Neural cell (in vitro differentiated cells): ENCODE data around the gene ZDHHC18. TPM values are rescaled to one million over a fixed set of nuclear protein-coding genes. Genes with fewer than 3 reads are reported as not detected.
"Not testable (repeated sequence)": the region's sequence is repeated elsewhere in the genome, so short reads cannot be mapped to it uniquely, and the experiment has no call there.

ENCODE experiments used
- H2AFZ ChIP-seq: fragments of 200-600, 300-800 bp; sonication (generic), shearing (Covaris generic); 2 replicates; pipeline ENCODE4 v1.6.0; 2014; ENCODE audit warnings: low read depth, mild to moderate bottlenecking, antibody characterized with exemption, low read length, moderate library complexity
- H3F3A ChIP-seq: fragments of 200-600 bp; shearing (Covaris generic); 2 replicates; pipeline ENCODE4 v1.6.1; 2016; ENCODE audit warnings: mild to moderate bottlenecking, moderate library complexity, mixed read lengths, antibody characterized with exemption, low read length; ENCODE audit not compliant: insufficient read depth, poor library complexity, severe bottlenecking
- H3K27ac ChIP-seq: fragments of 200-600, 300-800 bp; sonication (generic), shearing (Covaris generic); 2 replicates; pipeline ENCODE4 v1.5.1; 2014; ENCODE audit warnings: mild to moderate bottlenecking, low read length, moderate library complexity
- H3K27me3 ChIP-seq: fragments of 300-800, 200-600 bp; sonication (generic), shearing (Covaris generic); 2 replicates; pipeline ENCODE4 v1.6.0; 2014; ENCODE audit warnings: mild to moderate bottlenecking, low read depth, low read length, moderate library complexity; ENCODE audit not compliant: insufficient read depth
- H3K36me3 ChIP-seq: fragments of 300-800, 200-600 bp; sonication (generic), shearing (Covaris generic); 2 replicates; pipeline ENCODE4 v1.5.1; 2014; ENCODE audit warnings: mild to moderate bottlenecking, antibody characterized with exemption, low read length, moderate library complexity; ENCODE audit not compliant: insufficient read depth
- H3K4me2 ChIP-seq: fragments of 300-800, 200-600 bp; sonication (generic), shearing (Covaris generic); 2 replicates; pipeline ENCODE4 v1.6.0; 2014; ENCODE audit warnings: mild to moderate bottlenecking, low read length
- H3K4me3 ChIP-seq: fragments of 300-800, 200-600 bp; sonication (generic), shearing (Covaris generic); 2 replicates; pipeline ENCODE4 v1.5.1; 2014; ENCODE audit warnings: mild to moderate bottlenecking, low read length, moderate library complexity
- H3K79me2 ChIP-seq: fragments of 200-600 bp; shearing (Covaris generic); replicated peaks from 2 replicates; pipeline ENCODE4 v1.6.0; 2014; ENCODE audit warnings: mild to moderate bottlenecking, low read length, moderate library complexity; ENCODE audit not compliant: insufficient read depth
- H3K9ac ChIP-seq: fragments of 300-800, 200-600 bp; sonication (generic), shearing (Covaris generic); 2 replicates; pipeline ENCODE4 v1.6.1; 2016; ENCODE audit warnings: mild to moderate bottlenecking, low read length, mixed read lengths
- H3K9me2 ChIP-seq: fragments of 200-600 bp; shearing (Covaris generic); 2 replicates; pipeline ENCODE4 v1.6.1; 2016; ENCODE audit warnings: mild to moderate bottlenecking, low read length, mixed read lengths; ENCODE audit not compliant: insufficient read depth
- H3K9me3 ChIP-seq: fragments of 200-600, 300-800 bp; sonication (generic), shearing (Covaris generic); 2 replicates; pipeline ENCODE4 v1.6.1; 2016; ENCODE audit warnings: mild to moderate bottlenecking, mixed run types, low read length, moderate library complexity, mixed read lengths
- H4K20me1 ChIP-seq: fragments of 200-600 bp; shearing (Covaris generic); 2 replicates; pipeline ENCODE4 v1.6.1; 2016; ENCODE audit warnings: mild to moderate bottlenecking, mixed run types; ENCODE audit not compliant: insufficient read depth
- CTCF ChIP-seq: fragments of 450-650 bp; IDR thresholded peaks from 2 replicates; pipeline ENCODE4 v1.5.1; 2014; ENCODE audit warnings: antibody characterized with exemption, mild to moderate bottlenecking, moderate library complexity; ENCODE audit not compliant: poor library complexity, severe bottlenecking
- EP300 ChIP-seq: fragments of 450-650 bp; conservative IDR thresholded peaks from 2 replicates; pipeline ENCODE4 v1.6.1; 2014; ENCODE audit warnings: antibody characterized with exemption, mild to moderate bottlenecking, moderate library complexity; ENCODE audit not compliant: poor library complexity, severe bottlenecking
- EZH2 ChIP-seq: fragments of 200-600, 300-800 bp; shearing (Covaris generic), sonication (generic); IDR thresholded peaks from 2 replicates; pipeline ENCODE4 v1.6.1; 2014; ENCODE audit warnings: antibody characterized with exemption, low read length, borderline replicate concordance, mild to moderate bottlenecking; ENCODE audit not compliant: insufficient read depth, poor library complexity, severe bottlenecking
- MXI1 ChIP-seq: fragments of 450-650 bp; conservative IDR thresholded peaks from 2 replicates; pipeline ENCODE4 v1.6.1; 2014; ENCODE audit warnings: antibody characterized with exemption, mild to moderate bottlenecking; ENCODE audit not compliant: poor library complexity, severe bottlenecking
- POLR2AphosphoS5 ChIP-seq: IDR thresholded peaks from 2 replicates; pipeline ENCODE4 v1.6.1; 2012
- RAD21 ChIP-seq: fragments of 450-650 bp; conservative IDR thresholded peaks from 2 replicates; pipeline ENCODE4 v1.6.1; 2014; ENCODE audit warnings: antibody characterized with exemption, mild to moderate bottlenecking, moderate library complexity
- SMC3 ChIP-seq: fragments of 450-650 bp; conservative IDR thresholded peaks from 2 replicates; pipeline ENCODE4 v1.6.1; 2014; ENCODE audit warnings: antibody characterized with exemption, mild to moderate bottlenecking, moderate library complexity; ENCODE audit not compliant: poor library complexity
- TAF1 ChIP-seq: IDR thresholded peaks from 2 replicates; pipeline ENCODE4 v1.6.1; 2012; ENCODE audit warnings: low read depth
- polyA plus RNA-seq: library from polyadenylated mRNA; depleted of rRNA; stranded (reverse); fragments of >200 nt; gene quantifications from 2 replicates; pipeline ENCODE4 v1.2.3, GENCODE V29; 2014
- TF ChIP-seq, protein P1 (sequence below): IDR thresholded peaks from 2 replicates; pipeline ENCODE4 v1.6.1; 2012; ENCODE audit warnings: borderline replicate concordance

The ZDHHC18 gene
- polyA plus RNA-seq, 1 donor from 2014 or later = 23.7 TPM

- Histone ChIP-seq H3F3A (no peaks in the 10 kb centered on the region), H4K20me1 (no peaks in the 10 kb centered on the region), H3K9me3 (no peaks in the 10 kb centered on the region), H3K4me2 (no peak overlapping the region), H3K27ac (no peak overlapping the region), H3K9ac (no peak overlapping the region), H3K9me2 (no peaks in the 10 kb centered on the region), H2AFZ (no peak overlapping the region), H3K79me2 (no peaks in the 10 kb centered on the region), H3K4me3 (no peak overlapping the region), H3K27me3 (no peaks in the 10 kb centered on the region), H3K36me3 (no peaks in the 10 kb centered on the region)
- TF ChIP-seq, protein P1, sequence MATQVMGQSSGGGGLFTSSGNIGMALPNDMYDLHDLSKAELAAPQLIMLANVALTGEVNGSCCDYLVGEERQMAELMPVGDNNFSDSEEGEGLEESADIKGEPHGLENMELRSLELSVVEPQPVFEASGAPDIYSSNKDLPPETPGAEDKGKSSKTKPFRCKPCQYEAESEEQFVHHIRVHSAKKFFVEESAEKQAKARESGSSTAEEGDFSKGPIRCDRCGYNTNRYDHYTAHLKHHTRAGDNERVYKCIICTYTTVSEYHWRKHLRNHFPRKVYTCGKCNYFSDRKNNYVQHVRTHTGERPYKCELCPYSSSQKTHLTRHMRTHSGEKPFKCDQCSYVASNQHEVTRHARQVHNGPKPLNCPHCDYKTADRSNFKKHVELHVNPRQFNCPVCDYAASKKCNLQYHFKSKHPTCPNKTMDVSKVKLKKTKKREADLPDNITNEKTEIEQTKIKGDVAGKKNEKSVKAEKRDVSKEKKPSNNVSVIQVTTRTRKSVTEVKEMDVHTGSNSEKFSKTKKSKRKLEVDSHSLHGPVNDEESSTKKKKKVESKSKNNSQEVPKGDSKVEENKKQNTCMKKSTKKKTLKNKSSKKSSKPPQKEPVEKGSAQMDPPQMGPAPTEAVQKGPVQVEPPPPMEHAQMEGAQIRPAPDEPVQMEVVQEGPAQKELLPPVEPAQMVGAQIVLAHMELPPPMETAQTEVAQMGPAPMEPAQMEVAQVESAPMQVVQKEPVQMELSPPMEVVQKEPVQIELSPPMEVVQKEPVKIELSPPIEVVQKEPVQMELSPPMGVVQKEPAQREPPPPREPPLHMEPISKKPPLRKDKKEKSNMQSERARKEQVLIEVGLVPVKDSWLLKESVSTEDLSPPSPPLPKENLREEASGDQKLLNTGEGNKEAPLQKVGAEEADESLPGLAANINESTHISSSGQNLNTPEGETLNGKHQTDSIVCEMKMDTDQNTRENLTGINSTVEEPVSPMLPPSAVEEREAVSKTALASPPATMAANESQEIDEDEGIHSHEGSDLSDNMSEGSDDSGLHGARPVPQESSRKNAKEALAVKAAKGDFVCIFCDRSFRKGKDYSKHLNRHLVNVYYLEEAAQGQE = no peak
- TF ChIP-seq RAD21 (no peak), SMC3 (no peak), EZH2 (no peak), MXI1 (no peak), POLR2AphosphoS5 (no peak), TAF1 (no peak), EP300 (no peak), CTCF (no peak)
Observed at GRCh38 chr1:26879793-26880192, 53.3 kb downstream of the ZDHHC18 start.

DNA sequence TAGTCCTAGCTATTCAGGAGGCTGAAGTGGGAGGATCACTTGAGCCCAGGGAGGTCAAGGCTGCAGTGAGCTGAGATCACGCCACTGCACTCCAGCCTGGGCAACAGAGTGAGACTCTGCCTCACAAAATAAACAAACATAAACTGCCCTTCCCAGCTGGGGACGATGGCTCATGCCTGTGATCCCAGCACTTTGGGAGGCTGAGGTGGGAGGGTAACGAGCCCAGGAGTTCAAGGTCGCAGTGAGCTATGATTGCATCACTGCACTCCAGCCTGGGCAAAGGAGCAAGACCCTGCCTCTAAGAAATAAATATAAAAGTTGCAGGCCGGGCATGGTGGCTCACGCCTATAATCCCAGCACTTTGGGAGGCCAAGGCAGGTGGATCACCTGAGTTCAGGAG lies 55.1 kb downstream of the ZDHHC18 start:
- not testable (repeated sequence) for H4K20me1 ChIP-seq, H3K36me3 ChIP-seq, H3K79me2 ChIP-seq, H3K4me2 ChIP-seq, H3K27ac ChIP-seq, H3K9me3 ChIP-seq, H3K9me2 ChIP-seq, H3K9ac ChIP-seq, H2AFZ ChIP-seq, H3K4me3 ChIP-seq, H3F3A ChIP-seq, H3K27me3 ChIP-seq

DNA sequence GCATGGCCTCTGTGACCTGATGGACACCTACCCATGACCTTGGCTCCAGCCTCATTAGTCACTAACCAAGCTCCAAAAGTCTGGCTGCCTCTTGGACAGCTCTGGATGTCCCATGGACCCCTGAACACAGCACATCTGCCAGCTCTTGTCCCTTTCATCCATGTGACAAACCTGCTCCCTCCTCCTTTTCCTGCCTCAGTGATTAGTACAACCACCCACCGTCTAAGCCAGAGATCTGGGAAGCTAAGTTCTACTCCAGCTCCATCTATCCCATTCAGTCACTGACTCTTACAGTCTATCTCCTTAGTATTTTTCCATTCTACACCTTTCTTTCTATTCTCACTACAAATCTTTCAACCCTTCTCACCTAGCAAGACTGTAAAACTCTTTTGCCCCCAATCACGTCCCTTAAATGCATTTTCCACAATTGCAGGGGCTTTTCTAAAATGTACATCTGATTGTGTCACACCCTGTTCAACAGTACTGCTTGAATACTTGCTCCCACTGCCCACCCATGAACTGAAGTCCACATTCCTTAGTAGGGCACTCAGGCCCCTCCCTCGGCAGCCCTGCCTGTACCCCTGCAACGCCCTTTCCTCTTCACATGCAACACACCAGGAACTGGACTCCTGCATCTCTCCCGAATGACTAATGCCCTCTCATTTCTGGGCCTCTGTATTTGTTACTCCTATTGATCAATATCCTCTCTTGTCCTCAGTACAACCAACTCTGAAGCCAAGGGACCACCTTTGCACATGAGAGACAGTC lies 56.4 kb downstream of the ZDHHC18 start:
- TF ChIP-seq, protein P1 = no peak
- TF ChIP-seq RAD21 (no peak), EP300 (no peak), POLR2AphosphoS5 (no peak), CTCF (no peak), MXI1 (no peak), TAF1 (no peak), SMC3 (no peak), EZH2 (no peak)
- Histone ChIP-seq H3K4me3 (no peak overlapping the region), H3K9me3 (no peaks in the 10 kb centered on the region), H2AFZ (no peak overlapping the region), H3K79me2 (no peaks in the 10 kb centered on the region), H3F3A (no peaks in the 10 kb centered on the region), H3K36me3 (no peaks in the 10 kb centered on the region), H3K27me3 (no peaks in the 10 kb centered on the region), H3K4me2 (no peak overlapping the region), H3K9ac (no peak overlapping the region), H3K27ac (no peak overlapping the region), H3K9me2 (no peaks in the 10 kb centered on the region), H4K20me1 (no peaks in the 10 kb centered on the region)
